Measurements from ENCODE around the gene PTPRA. TPM values are rescaled to one million over a fixed set of nuclear protein-coding genes. Genes with fewer than 3 reads are reported as not detected.

Gene PTPRA
- total RNA-seq, 4 donors from 2014 or later = 49.2 to 80.8 (median 60.4) TPM

DNA sequence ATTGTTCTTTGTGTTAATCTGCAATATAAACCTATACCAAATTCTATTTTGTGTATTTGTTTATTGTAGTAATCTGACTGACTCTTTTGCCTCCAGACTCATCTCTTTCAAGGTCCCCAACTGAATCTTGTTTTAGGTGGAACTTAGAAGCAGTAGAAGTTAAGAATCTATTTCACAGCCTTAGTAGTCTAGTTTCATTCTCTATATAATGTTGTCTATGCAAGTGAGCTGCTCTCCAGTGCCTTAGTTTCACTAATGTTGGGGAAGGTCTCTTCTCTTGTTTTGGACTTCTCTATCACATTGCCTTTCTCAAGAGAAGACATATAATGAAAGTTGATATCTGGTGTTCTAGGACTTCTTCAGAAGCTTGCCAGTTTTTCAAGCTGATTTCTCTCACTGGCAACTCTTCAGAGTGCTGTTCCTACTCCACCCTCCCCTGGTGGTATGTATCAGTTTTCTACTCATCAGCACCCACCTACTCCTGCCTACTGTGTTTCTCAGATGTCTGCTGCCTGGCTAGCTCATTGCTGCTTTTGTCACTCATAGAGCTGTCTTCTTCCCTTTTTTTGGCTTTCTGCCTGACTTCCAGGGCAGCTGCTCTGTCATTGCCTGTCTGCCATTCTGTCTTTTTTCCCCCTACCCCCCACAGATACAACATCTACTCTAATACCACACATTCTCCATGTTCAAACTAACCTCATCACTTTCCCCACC is 82.1 kb downstream of the PTPRA start:
- TF ChIP-seq POLR2AphosphoS5 (IDR thresholded peaks at IDR 0.05) (no peak), POLR2A (IDR thresholded peaks at IDR 0.05; ENCODE audit: low read depth) (no peak)
- DNase-seq (ENCODE audit: extremely low spot score) = no peak
- Histone ChIP-seq H3K36me3 (peaks cover 4 to 22% (median 16%) of the 10 kb centered on the region in 4 donors), H3K9me3 (no peaks in the 10 kb centered on the region), H3K4me3 (no peak overlapping the region), H3K4me1 (peaks cover 0 to 3% (median 0%) of the 10 kb centered on the region in 4 donors), H3K27me3 (no peaks in the 10 kb centered on the region), H3K27ac (replicated peaks in 1 of 4) (no peak overlapping the region)
- intact Hi-C loops (cut with DNase I) = no loop called here

DNA sequence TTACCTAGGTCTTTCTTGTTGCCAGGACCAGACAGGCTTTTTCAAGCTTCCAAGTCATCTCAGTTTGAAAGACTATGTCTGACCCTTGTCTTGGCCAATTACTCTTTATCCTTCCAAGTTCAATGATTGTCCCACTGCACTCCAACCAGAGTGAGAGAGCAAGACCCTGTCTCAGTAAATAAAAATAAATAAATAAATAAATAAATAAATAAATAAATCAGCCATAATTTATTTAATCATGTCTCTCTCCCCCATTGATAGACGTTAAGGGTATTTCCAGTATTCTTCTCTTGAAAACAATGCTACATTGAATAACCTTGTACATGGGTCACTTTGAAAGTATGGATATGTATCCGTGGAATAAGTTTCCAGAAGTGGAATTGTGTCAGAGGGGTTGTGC is 83.2 kb downstream of the PTPRA start:
- peaks cover 0 to 3% (median 0%) of the 10 kb centered on the region in 4 donors for H3K4me1 ChIP-seq
- TF ChIP-seq EP300 (IDR thresholded peaks at IDR 0.05) (no peak), POLR2A (IDR thresholded peaks at IDR 0.05; ENCODE audit: low read depth) (no peak), POLR2AphosphoS5 (IDR thresholded peaks at IDR 0.05) (no peak)
- TF ChIP-seq, protein P1, sequence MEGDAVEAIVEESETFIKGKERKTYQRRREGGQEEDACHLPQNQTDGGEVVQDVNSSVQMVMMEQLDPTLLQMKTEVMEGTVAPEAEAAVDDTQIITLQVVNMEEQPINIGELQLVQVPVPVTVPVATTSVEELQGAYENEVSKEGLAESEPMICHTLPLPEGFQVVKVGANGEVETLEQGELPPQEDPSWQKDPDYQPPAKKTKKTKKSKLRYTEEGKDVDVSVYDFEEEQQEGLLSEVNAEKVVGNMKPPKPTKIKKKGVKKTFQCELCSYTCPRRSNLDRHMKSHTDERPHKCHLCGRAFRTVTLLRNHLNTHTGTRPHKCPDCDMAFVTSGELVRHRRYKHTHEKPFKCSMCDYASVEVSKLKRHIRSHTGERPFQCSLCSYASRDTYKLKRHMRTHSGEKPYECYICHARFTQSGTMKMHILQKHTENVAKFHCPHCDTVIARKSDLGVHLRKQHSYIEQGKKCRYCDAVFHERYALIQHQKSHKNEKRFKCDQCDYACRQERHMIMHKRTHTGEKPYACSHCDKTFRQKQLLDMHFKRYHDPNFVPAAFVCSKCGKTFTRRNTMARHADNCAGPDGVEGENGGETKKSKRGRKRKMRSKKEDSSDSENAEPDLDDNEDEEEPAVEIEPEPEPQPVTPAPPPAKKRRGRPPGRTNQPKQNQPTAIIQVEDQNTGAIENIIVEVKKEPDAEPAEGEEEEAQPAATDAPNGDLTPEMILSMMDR (IDR thresholded peaks at IDR 0.05) = no peak
- WGBS = 82% methylated on average over 2 of the region's 2 CpGs
- H3K36me3 ChIP-seq = peaks cover 0 to 17% (median 9%) of the 10 kb centered on the region in 4 donors
- no peak overlapping the region for H3K27ac ChIP-seq (replicated peaks in 1 of 4)
- no peak for DNase-seq (ENCODE audit: extremely low spot score)
- H3K27me3 ChIP-seq = no peaks in the 10 kb centered on the region
- H3K9me3 ChIP-seq = no peaks in the 10 kb centered on the region
- no peak overlapping the region for H3K4me3 ChIP-seq
- intact Hi-C loops (cut with DNase I) = no loop called here

DNA sequence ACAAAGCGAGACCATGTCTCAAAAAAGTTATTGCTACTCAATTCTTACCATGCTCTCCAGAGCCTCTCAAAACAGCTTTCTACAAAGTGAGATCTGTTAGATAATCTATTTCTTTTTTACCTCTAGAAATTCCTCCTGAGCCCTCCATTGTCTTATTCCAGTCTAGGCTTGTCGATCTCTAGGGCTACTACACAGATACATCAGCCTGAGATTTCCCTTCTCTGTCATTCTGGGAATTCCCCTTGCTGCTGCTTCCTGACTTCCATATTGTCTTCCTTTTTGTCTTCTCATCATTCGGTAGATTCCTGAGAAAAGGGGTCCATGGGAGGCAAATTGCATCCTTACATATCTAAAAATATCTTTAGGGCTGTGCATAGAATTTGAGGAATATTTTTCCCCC is 94.6 kb downstream of the PTPRA start:
- peaks cover 12 to 41% (median 27%) of the 10 kb centered on the region in 4 donors for H3K36me3 ChIP-seq
- no peaks in the 10 kb centered on the region for H3K9me3 ChIP-seq
- TF ChIP-seq, protein P1 (IDR thresholded peaks at IDR 0.05) = no peak
- 89% methylated on average over 3 of the region's 3 CpGs for WGBS
- H3K27ac ChIP-seq (replicated peaks in 1 of 4) = no peak overlapping the region
- H3K4me3 ChIP-seq = no peak overlapping the region
- intact Hi-C loops (cut with DNase I) = no loop called here
- H3K4me1 ChIP-seq = no peaks in the 10 kb centered on the region
- no peaks in the 10 kb centered on the region for H3K27me3 ChIP-seq
- no peak for DNase-seq (ENCODE audit: extremely low spot score)

DNA sequence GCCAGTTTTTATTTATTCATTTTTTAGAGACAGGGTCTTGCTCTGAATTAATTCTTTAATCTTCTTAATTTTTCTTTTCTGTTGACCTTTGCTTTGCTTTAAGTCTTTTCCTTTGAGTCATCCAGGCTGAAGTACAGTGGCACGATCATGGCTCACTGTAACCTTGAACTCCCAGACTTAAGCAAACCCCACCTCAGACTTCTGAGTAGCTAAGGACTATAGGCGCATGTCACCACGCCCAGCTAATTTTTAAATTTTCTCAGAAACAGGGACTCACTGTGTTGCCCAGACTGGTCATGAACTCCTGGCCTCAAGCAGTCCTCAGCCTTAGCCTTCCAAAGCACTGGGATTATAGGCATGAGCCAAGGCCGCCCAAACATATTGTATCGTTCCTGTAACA is 98.8 kb downstream of the PTPRA start:
- over 99% methylated on average over 5 of the region's 5 CpGs for WGBS

DNA sequence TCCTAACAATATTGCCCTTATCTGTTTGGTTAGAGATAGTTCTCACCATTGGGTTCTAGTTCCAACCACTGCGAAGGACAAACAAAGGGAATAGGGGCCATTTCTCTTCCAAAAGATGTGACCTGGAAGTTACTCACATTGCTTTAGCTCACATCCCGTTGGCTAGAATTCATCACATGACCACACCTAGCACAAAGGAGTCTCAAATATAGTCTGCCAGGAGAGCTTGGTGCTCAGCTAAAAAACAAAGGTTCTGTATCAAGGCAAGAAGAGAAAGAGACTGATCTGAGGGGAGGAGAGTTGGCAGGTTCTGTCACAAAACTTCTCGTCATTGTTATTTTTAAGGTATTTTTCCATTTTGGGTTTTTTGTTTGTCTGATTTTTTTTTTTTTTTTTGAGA is 100.3 kb downstream of the PTPRA start:
- intact Hi-C loops (cut with DNase I) = no loop called here
- 98% methylated on average over 3 of the region's 3 CpGs for WGBS

More for the DNA sequence above, 98.8 kb downstream of the PTPRA start:
- no peaks in the 10 kb centered on the region for H3K27me3 ChIP-seq
- no peaks in the 10 kb centered on the region for H3K9me3 ChIP-seq
- no peak for DNase-seq (ENCODE audit: extremely low spot score)
- H3K36me3 ChIP-seq = peaks cover 0 to 16% (median 8%) of the 10 kb centered on the region in 4 donors
- no peak overlapping the region for H3K27ac ChIP-seq (replicated peaks in 1 of 4)
- H3K4me3 ChIP-seq = no peak overlapping the region
- H3K4me1 ChIP-seq = no peaks in the 10 kb centered on the region
- TF ChIP-seq, protein P1 (IDR thresholded peaks at IDR 0.05) = no peak
- no peak for TF ChIP-seq POLR2A (IDR thresholded peaks at IDR 0.05; ENCODE audit: low read depth)
- TF ChIP-seq EP300 (IDR thresholded peaks at IDR 0.05) = no peak
- TF ChIP-seq POLR2AphosphoS5 (IDR thresholded peaks at IDR 0.05) = no peak
- intact Hi-C loops (cut with DNase I) = no loop called here

More for the DNA sequence above, 100.3 kb downstream of the PTPRA start:
- no peaks in the 10 kb centered on the region for H3K4me1 ChIP-seq
- TF ChIP-seq, protein P1 (IDR thresholded peaks at IDR 0.05) = no peak
- no peak for TF ChIP-seq POLR2A (IDR thresholded peaks at IDR 0.05; ENCODE audit: low read depth)
- no peak for TF ChIP-seq POLR2AphosphoS5 (IDR thresholded peaks at IDR 0.05)
- no peak for TF ChIP-seq EP300 (IDR thresholded peaks at IDR 0.05)
- H3K4me3 ChIP-seq = no peak overlapping the region
- peaks cover 0 to 7% (median 2%) of the 10 kb centered on the region in 4 donors for H3K36me3 ChIP-seq
- H3K27me3 ChIP-seq = no peaks in the 10 kb centered on the region
- DNase-seq (ENCODE audit: extremely low spot score) = no peak
- H3K27ac ChIP-seq (replicated peaks in 1 of 4) = no peak overlapping the region
- H3K9me3 ChIP-seq = no peaks in the 10 kb centered on the region

All from esophagus muscularis mucosa (tissue), 4 donors.